Measurements from ENCODE around the gene TRAPPC1. TPM values are rescaled to one million over a fixed set of nuclear protein-coding genes. Genes with fewer than 3 reads are reported as not detected.

TRAPPC1 gene
- total RNA-seq, 4 donors from 2014 or later: 24.1 to 67.5 (median 27.8) TPM

- Histone ChIP-seq H3K9me3 (no peaks in the 10 kb centered on the region), H3K4me3 (peak overlapping the region; percentile 57 to 87), H3K4me1 (peaks cover 10 to 23% of the 10 kb centered on the region in 2 donors), H3K27ac (peak overlapping the region; percentile 97 to 98), H3K27me3 (no peaks in the 10 kb centered on the region), H3K36me3 (no peaks in the 10 kb centered on the region)
- TF ChIP-seq POLR2A (IDR thresholded peaks at IDR 0.05) (peak in 1 of 2 donors; percentile 41), CTCF (IDR thresholded peaks at IDR 0.05) (peak in 1 of 4 experiments; percentile 5)
- DNase-seq: peak; percentile 93 to 96
- intact Hi-C loops (cut with DNase I; ENCODE audit: low total_unique reads): no loop called here
These were observed 44.1 kb downstream of the TRAPPC1 start for GRCh38 chr17:7887482-7888183.

- H3K36me3 ChIP-seq: no peaks in the 10 kb centered on the region
- no peaks in the 10 kb centered on the region for H3K9me3 ChIP-seq
- H3K27ac ChIP-seq: peak overlapping the region; percentile 97 to 98
- no peak for DNase-seq
- TF ChIP-seq POLR2A (IDR thresholded peaks at IDR 0.05) (no peak), CTCF (IDR thresholded peaks at IDR 0.05) (peak in 1 of 4 experiments; percentile 7)
- H3K4me3 ChIP-seq: peak overlapping the region; percentile 57 to 87
- no peaks in the 10 kb centered on the region for H3K27me3 ChIP-seq
- intact Hi-C loops (cut with DNase I; ENCODE audit: low total_unique reads): no loop called here
- H3K4me1 ChIP-seq: peaks cover 10 to 23% of the 10 kb centered on the region in 2 donors
These were observed 44.7 kb downstream of the TRAPPC1 start for GRCh38 chr17:7887038-7887481.

- H3K9me3 ChIP-seq: no peaks in the 10 kb centered on the region
- H3K27ac ChIP-seq: peak overlapping the region; percentile 97 to 98
- intact Hi-C loops (cut with DNase I; ENCODE audit: low total_unique reads): no loop called here
- no peaks in the 10 kb centered on the region for H3K36me3 ChIP-seq
- TF ChIP-seq POLR2A (IDR thresholded peaks at IDR 0.05) (no peak), CTCF (IDR thresholded peaks at IDR 0.05) (no peak)
- H3K4me1 ChIP-seq: peaks cover 10 to 23% of the 10 kb centered on the region in 2 donors
- peak; percentile 52 to 60 for DNase-seq
- H3K4me3 ChIP-seq: peak overlapping the region; percentile 57 to 87
- no peaks in the 10 kb centered on the region for H3K27me3 ChIP-seq
These were observed 45.3 kb downstream of the TRAPPC1 start for GRCh38 chr17:7886227-7887037.

GRCh38 chr17:7885367-7886226, 46.1 kb downstream of the TRAPPC1 start:
- Histone ChIP-seq H3K36me3 (no peaks in the 10 kb centered on the region), H3K27ac (peak overlapping the region; percentile 97 to 98), H3K4me3 (peak overlapping the region; percentile 57 to 87), H3K27me3 (no peaks in the 10 kb centered on the region), H3K4me1 (peaks cover 10 to 23% of the 10 kb centered on the region in 2 donors), H3K9me3 (no peaks in the 10 kb centered on the region)
- intact Hi-C loops (cut with DNase I; ENCODE audit: low total_unique reads): no loop called here
- TF ChIP-seq CTCF (IDR thresholded peaks at IDR 0.05) (no peak), POLR2A (IDR thresholded peaks at IDR 0.05) (no peak)
- peak; percentile 61 for DNase-seq
